Fibroblast of lung (primary cell): ENCODE results near the gene COL6A2. TPM values are rescaled to one million over a fixed set of nuclear protein-coding genes. Genes with fewer than 3 reads are reported as not detected.

Experiments
- DNase-seq, 2 donors: peaks; one replicate each; pipeline versions ENCODE4 v3.0.0 to v3.0.0-alpha.2; 2010; ENCODE audit warnings: low read depth in 2 of 2
- H2AFZ ChIP-seq: 2 replicates; pipeline ENCODE4 v1.5.1; 2012; ENCODE audit warnings: low read length, control low read depth, inconsistent platforms
- H3K27ac ChIP-seq: 2 replicates; pipeline ENCODE4 v1.5.1; 2011; ENCODE audit warnings: low read length, control low read depth; ENCODE audit not compliant: insufficient read depth
- H3K27me3 ChIP-seq: 2 replicates; pipeline ENCODE4 v1.5.1; 2011; ENCODE audit warnings: mild to moderate bottlenecking, low read length; ENCODE audit not compliant: control insufficient read depth, insufficient read depth
- H3K36me3 ChIP-seq: 2 replicates; pipeline ENCODE4 v1.5.1; 2011; ENCODE audit warnings: low read length; ENCODE audit not compliant: control insufficient read depth, insufficient read depth
- H3K4me1 ChIP-seq: 2 replicates; pipeline ENCODE4 v1.5.1; 2011; ENCODE audit warnings: low read length; ENCODE audit not compliant: control insufficient read depth, insufficient read depth; ENCODE audit errors: extremely low read depth
- H3K4me2 ChIP-seq: 2 replicates; pipeline ENCODE4 v1.5.1; 2011; ENCODE audit warnings: low read length, control low read depth; ENCODE audit not compliant: insufficient read depth; ENCODE audit errors: extremely low read depth
- H3K4me3 ChIP-seq, 4 experiments: fragments of 200-600 bp in 1 of 4; sonication (generic) in 1 of 4; replicated peaks in 1 of 4; 2 replicates each; pipeline ENCODE4 v1.5.1; 2011 to 2016; ENCODE audit warnings: low read length in 4 of 4, low read depth in 3 of 4, mild to moderate bottlenecking in 3 of 4, control low read depth in 2 of 4, inconsistent platforms in 1 of 4, mixed read lengths in 1 of 4; ENCODE audit not compliant: insufficient read depth in 1 of 4; ENCODE audit errors: control extremely low read depth in 1 of 4
- H3K79me2 ChIP-seq: 2 replicates; pipeline ENCODE4 v1.5.1; 2012; ENCODE audit warnings: mild to moderate bottlenecking, low read length, inconsistent platforms; ENCODE audit not compliant: control insufficient read depth, insufficient read depth
- H3K9ac ChIP-seq: 2 replicates; pipeline ENCODE4 v1.5.1; 2011; ENCODE audit warnings: mild to moderate bottlenecking, low read length, control low read depth; ENCODE audit not compliant: insufficient read depth
- H3K9me3 ChIP-seq: 2 replicates; pipeline ENCODE4 v1.5.1; 2012; ENCODE audit warnings: low read depth, low read length; ENCODE audit not compliant: control insufficient read depth, insufficient read depth
- H4K20me1 ChIP-seq: 2 replicates; pipeline ENCODE4 v1.5.1; 2011; ENCODE audit warnings: low read length; ENCODE audit not compliant: control insufficient read depth, insufficient read depth; ENCODE audit errors: extremely low read depth
- EZH2 ChIP-seq: IDR thresholded peaks from 2 replicates; pipeline ENCODE4 v1.5.1; 2012; ENCODE audit warnings: low read length, control low read depth, mild to moderate bottlenecking; ENCODE audit errors: missing control alignments
- polyA plus RNA-seq, 2 donors: library from polyadenylated mRNA; depleted of rRNA in 1 of 2; stranded (reverse) in 1 of 2; unstranded in 1 of 2; fragments of >200 nt; gene quantifications; 2 replicates each; pipeline ENCODE4 v1.2.1, GENCODE V29; 2011 to 2012; ENCODE audit warnings: missing spikeins in 1 of 2
- total RNA-seq: library from RNA; depleted of rRNA; stranded (reverse); fragments of >200 nt; gene quantifications from 2 replicates; pipeline ENCODE4 v1.2.1, GENCODE V29; 2014
- TF ChIP-seq, protein P1 (sequence below), 2 donors: IDR thresholded peaks in 1 of 2; conservative IDR thresholded peaks in 1 of 2; 1 replicate in 1 of 2; 2 replicates in 1 of 2; pipeline ENCODE4 v1.5.1; 2011 to 2012; ENCODE audit warnings: low read length in 2 of 2, control low read depth in 1 of 2, inconsistent platforms in 1 of 2, low read depth in 1 of 2, mild to moderate bottlenecking in 1 of 2

COL6A2 gene
- total and polyA plus RNA-seq, 2 donors (not counting 1 experiment from before 2014, with no cell fraction given): 702 to 782 TPM

DNA sequence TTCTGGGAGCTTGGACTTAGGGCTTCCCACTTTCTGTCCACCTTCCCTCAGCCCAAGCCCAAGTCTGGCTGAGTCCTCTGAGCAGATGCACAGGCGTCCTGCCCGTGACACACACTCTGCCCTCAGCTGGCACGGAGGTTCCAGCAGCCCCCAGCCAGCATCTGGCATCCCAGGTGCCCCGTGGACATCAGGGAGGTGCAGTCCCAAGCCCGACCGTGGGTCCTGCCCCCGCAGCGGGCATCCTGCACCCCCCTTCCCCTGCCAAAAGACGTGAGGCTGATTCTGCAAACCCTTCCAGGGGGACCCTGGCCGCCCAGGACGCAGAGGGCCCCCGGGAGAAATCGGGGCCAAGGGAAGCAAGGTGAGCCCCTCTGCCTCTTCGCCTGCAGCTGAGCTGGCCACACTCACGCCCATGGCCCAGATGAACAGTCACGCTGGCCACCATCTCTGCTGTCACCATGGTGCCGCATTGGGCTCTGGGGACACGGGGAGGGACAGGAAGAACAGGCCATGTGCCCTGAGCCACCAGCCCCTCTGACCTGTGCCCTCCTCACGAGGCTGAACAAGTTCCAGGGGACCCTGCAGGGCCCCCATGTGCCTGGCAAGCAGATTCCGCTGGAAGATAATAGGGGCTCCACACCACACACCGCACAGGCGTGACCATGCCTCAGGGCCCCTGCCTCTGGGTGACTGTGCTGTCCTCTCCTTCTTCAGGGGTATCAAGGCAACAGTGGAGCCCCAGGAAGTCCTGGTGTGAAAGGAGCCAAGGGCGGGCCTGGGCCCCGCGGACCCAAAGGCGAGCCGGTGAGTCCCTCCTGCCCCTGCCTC is 20.6 kb downstream of the COL6A2 start:
- H3K27me3 ChIP-seq: no peaks in the 10 kb centered on the region
- no peaks in the 10 kb centered on the region for H4K20me1 ChIP-seq
- no peaks in the 10 kb centered on the region for H3K4me1 ChIP-seq
- H3K4me2 ChIP-seq: no peak overlapping the region
- peaks cover 76% of the 10 kb centered on the region for H3K36me3 ChIP-seq
- no peak overlapping the region for H3K9ac ChIP-seq
- DNase-seq: no peak
- no peak overlapping the region for H3K27ac ChIP-seq
- H2AFZ ChIP-seq: no peak overlapping the region
- TF ChIP-seq EZH2: no peak
- TF ChIP-seq, protein P1, sequence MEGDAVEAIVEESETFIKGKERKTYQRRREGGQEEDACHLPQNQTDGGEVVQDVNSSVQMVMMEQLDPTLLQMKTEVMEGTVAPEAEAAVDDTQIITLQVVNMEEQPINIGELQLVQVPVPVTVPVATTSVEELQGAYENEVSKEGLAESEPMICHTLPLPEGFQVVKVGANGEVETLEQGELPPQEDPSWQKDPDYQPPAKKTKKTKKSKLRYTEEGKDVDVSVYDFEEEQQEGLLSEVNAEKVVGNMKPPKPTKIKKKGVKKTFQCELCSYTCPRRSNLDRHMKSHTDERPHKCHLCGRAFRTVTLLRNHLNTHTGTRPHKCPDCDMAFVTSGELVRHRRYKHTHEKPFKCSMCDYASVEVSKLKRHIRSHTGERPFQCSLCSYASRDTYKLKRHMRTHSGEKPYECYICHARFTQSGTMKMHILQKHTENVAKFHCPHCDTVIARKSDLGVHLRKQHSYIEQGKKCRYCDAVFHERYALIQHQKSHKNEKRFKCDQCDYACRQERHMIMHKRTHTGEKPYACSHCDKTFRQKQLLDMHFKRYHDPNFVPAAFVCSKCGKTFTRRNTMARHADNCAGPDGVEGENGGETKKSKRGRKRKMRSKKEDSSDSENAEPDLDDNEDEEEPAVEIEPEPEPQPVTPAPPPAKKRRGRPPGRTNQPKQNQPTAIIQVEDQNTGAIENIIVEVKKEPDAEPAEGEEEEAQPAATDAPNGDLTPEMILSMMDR (conservative IDR thresholded peaks at IDR 0.05 in 1 of 2, IDR thresholded peaks at IDR 0.05 in 1 of 2; ENCODE audit: low read depth in 1 of 2, low read length in 2 of 2): no peak
- H3K4me3 ChIP-seq: no peak overlapping the region
- H3K79me2 ChIP-seq: peaks cover 44% of the 10 kb centered on the region
- no peaks in the 10 kb centered on the region for H3K9me3 ChIP-seq

DNA sequence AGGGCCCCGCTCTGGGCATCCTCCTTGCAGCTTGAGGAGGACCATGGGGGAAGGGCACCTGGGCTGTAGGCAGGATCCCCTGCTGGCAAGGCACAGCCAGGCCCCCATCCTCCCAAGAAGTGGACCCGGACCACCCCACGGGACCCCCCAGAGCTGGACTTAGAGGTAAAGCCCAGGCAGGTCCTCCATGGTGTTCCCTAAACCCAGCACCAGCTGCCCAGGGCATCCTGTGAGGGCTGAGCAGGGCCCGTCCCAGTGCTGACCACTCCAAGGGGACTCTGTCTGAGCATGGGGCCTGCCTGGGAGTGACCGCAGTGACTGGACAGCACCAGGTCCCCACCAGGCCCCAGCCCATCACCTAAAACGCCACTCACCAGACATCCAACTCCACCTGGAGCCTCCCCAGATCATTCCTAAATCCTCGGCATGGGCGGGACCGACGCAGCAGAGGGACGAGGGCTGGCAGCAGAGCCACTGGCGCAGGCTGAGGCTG is 21.3 kb downstream of the COL6A2 start:
- H3K9me3 ChIP-seq: no peaks in the 10 kb centered on the region

DNA sequence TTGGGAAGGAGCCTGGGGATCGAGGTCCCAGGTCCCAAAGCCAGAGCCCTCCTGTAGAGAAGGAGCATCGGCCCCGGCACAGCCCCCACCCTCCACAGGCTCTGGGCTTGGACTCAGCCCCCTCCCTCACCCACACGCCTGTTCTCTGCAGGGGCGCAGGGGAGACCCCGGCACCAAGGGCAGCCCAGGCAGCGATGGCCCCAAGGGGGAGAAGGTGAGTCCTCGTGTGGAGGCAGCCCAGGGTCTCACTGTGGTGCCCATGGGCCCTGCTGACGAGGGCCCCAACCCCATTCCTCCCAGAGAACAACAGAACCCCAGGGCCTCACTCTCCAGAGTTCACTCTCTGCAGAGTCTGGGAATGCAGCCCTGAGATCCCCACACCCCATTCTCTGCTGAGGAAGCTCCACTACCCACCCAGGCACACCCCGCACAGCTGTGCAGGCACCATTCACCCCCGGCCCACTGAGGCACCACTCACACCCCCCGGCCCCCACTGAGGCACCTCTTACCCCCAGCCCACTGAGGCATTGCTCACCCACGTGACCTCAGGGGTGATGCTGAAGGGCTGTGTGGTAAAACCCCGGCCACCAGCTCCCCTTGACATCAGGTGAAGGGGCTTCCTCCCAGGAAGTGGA is 21.8 kb downstream of the COL6A2 start:
- DNase-seq: no peak
- no peak overlapping the region for H3K4me2 ChIP-seq
- no peaks in the 10 kb centered on the region for H4K20me1 ChIP-seq
- peaks cover 41% of the 10 kb centered on the region for H3K79me2 ChIP-seq
- peaks cover 79% of the 10 kb centered on the region for H3K36me3 ChIP-seq
- H3K4me1 ChIP-seq: no peaks in the 10 kb centered on the region
- no peak overlapping the region for H3K9ac ChIP-seq
- H3K27ac ChIP-seq: no peak overlapping the region
- H3K4me3 ChIP-seq: no peak overlapping the region
- TF ChIP-seq, protein P1 (conservative IDR thresholded peaks at IDR 0.05 in 1 of 2, IDR thresholded peaks at IDR 0.05 in 1 of 2; ENCODE audit: low read depth in 1 of 2, low read length in 2 of 2): no peak
- no peak for TF ChIP-seq EZH2
- H3K9me3 ChIP-seq: no peaks in the 10 kb centered on the region
- no peak overlapping the region for H2AFZ ChIP-seq
- no peaks in the 10 kb centered on the region for H3K27me3 ChIP-seq

More for the DNA sequence above, 21.3 kb downstream of the COL6A2 start:
- no peak for TF ChIP-seq EZH2
- TF ChIP-seq, protein P1 (conservative IDR thresholded peaks at IDR 0.05 in 1 of 2, IDR thresholded peaks at IDR 0.05 in 1 of 2; ENCODE audit: low read depth in 1 of 2, low read length in 2 of 2): no peak
- Histone ChIP-seq H3K27me3 (no peaks in the 10 kb centered on the region), H3K79me2 (peaks cover 41% of the 10 kb centered on the region), H3K27ac (no peak overlapping the region), H3K4me1 (no peaks in the 10 kb centered on the region), H4K20me1 (no peaks in the 10 kb centered on the region), H3K9ac (no peak overlapping the region), H2AFZ (no peak overlapping the region), H3K36me3 (peaks cover 77% of the 10 kb centered on the region), H3K4me2 (no peak overlapping the region), H3K4me3 (no peak overlapping the region)
- no peak for DNase-seq
